HepG2 (cell line): Measurements from ENCODE around the gene RPS19. TPM values are rescaled to one million over a fixed set of nuclear protein-coding genes. Genes with fewer than 3 reads are reported as not detected.

Experiments
- ATAC-seq: fragments of 200-7000 bp; cut with Tn5 transposase; 3 replicates; pipeline ENCODE4 v1.9.1; 2020; ENCODE audit warnings: mild to moderate bottlenecking, moderate library complexity
- BruUV-seq: library from RNA; stranded (reverse); fragments of 400-500 nt; replicated peaks from 2 replicates; lab custom pipeline; 2021; lab: Mats Ljungman, UMichigan
- CTCF ChIA-PET: fragments of 300-600 bp; formaldehyde crosslinking; extraction: SDS; loops from one replicate; lab custom pipeline; 2021; ENCODE audit warnings: low total read pairs, inconsistent platforms, low intra/inter-chr PET ratio; lab: Yijun Ruan, JAX
- POLR2A ChIA-PET: fragments of 350-600 bp; sonication (Branson Sonifier 250); formaldehyde crosslinking; loops from one replicate; lab custom pipeline; 2020; ENCODE audit warnings: antibody characterized with exemption, inconsistent platforms; lab: Yijun Ruan, JAX
- DNase-seq: peaks from one replicate; pipeline ENCODE4 v3.0.0-alpha.2; 2015; ENCODE audit warnings: low spot score
- FAIRE-seq: peaks from 3 replicates; lab custom pipeline; 2011; peaks lifted over from hg19 to GRCh38; lab: Jason Lieb, UNC
- H2AFZ ChIP-seq: one replicate; pipeline ENCODE4 v1.6.1; 2011; ENCODE audit warnings: low read length, inconsistent platforms
- H3K27ac ChIP-seq: fragments of 300-600 bp; 3 replicates; pipeline ENCODE4 v1.8.0; 2011; ENCODE audit warnings: mixed run types, mild to moderate bottlenecking, mixed read lengths, low read length, inconsistent platforms; ENCODE audit not compliant: insufficient read depth; ENCODE audit errors: extremely low read length
- H3K27me3 ChIP-seq, 2 experiments: fragments of 200-600 bp in 1 of 2; 2 replicates in 1 of 2; 3 replicates in 1 of 2; pipeline versions ENCODE4 v1.6.0 to v1.8.0; 2011; ENCODE audit warnings: low read length in 2 of 2, mild to moderate bottlenecking in 2 of 2, moderate library complexity in 2 of 2, inconsistent platforms in 1 of 2; ENCODE audit not compliant: insufficient read depth in 2 of 2, control insufficient read depth in 1 of 2
- H3K36me3 ChIP-seq, 2 experiments: fragments of 200-600 bp in 1 of 2; replicated peaks in 1 of 2; 2 replicates in 1 of 2; 3 replicates in 1 of 2; pipeline versions ENCODE4 v1.5.1 to v1.8.0; 2011; ENCODE audit warnings: low read length in 2 of 2, inconsistent platforms in 1 of 2; ENCODE audit not compliant: insufficient read depth in 2 of 2, control insufficient read depth in 1 of 2
- H3K4me1 ChIP-seq: 2 replicates; pipeline ENCODE4 v1.5.1; 2012; ENCODE audit warnings: low read length, inconsistent platforms; ENCODE audit not compliant: insufficient read depth
- H3K4me2 ChIP-seq: 2 replicates; pipeline ENCODE4 v1.6.0; 2011; ENCODE audit warnings: low read depth, low read length, inconsistent platforms
- H3K4me3 ChIP-seq, 3 experiments: fragments of 200-600 bp in 1 of 3; sonication (generic), shearing (Covaris generic) in 1 of 3; replicated peaks in 1 of 3; 2 replicates each; pipeline ENCODE4 v1.5.1; 2011 to 2016; ENCODE audit warnings: low read length in 3 of 3, inconsistent platforms in 2 of 3, low read depth in 2 of 3, mild to moderate bottlenecking in 2 of 3, control low read depth in 1 of 3, mixed read lengths in 1 of 3; ENCODE audit not compliant: insufficient read depth in 1 of 3
- H3K79me2 ChIP-seq: one replicate; pipeline ENCODE4 v1.6.1; 2011; ENCODE audit warnings: low read length, inconsistent platforms; ENCODE audit not compliant: insufficient read depth
- H3K9ac ChIP-seq: 2 replicates; pipeline ENCODE4 v1.6.0; 2011; ENCODE audit warnings: mild to moderate bottlenecking, low read depth, low read length, inconsistent platforms; ENCODE audit not compliant: insufficient read depth
- H3K9me3 ChIP-seq: 2 replicates; pipeline ENCODE4 v1.5.1; 2012; ENCODE audit warnings: mild to moderate bottlenecking, low read length
- H4K20me1 ChIP-seq: 2 replicates; pipeline ENCODE4 v1.6.0; 2011; ENCODE audit warnings: inconsistent platforms, mild to moderate bottlenecking, low read length, moderate library complexity; ENCODE audit not compliant: insufficient read depth
- SCMH1 ChIP-seq: sonication (generic); formaldehyde crosslinking; IDR thresholded peaks from 2 replicates; pipeline ENCODE4 v1.9.0; 2021; ENCODE audit warnings: missing genetic modification reagents, mild to moderate bottlenecking, borderline replicate concordance
- SMC3 ChIP-seq: IDR thresholded peaks from 2 replicates; pipeline ENCODE4 v1.6.1; 2011; ENCODE audit warnings: low read length, improper control_type of control experiment
- TEAD2 ChIP-seq: sonication (generic); formaldehyde crosslinking; IDR thresholded peaks from 2 replicates; pipeline ENCODE4 v1.9.0; 2021; ENCODE audit warnings: missing genetic modification reagents
- ZFY ChIP-seq: sonication (generic); formaldehyde crosslinking; IDR thresholded peaks from 2 replicates; pipeline ENCODE4 v1.4.0; 2020; ENCODE audit warnings: missing genetic modification reagents
- ZNF263 ChIP-seq: sonication (generic); formaldehyde crosslinking; IDR thresholded peaks from 2 replicates; pipeline ENCODE4 v1.4.0; 2020; ENCODE audit warnings: missing genetic modification reagents
- ZNF441 ChIP-seq: sonication (generic); formaldehyde crosslinking; IDR thresholded peaks from 2 replicates; pipeline ENCODE4 v1.7.0; 2021; ENCODE audit warnings: missing genetic modification reagents, borderline replicate concordance
- ZNF614 ChIP-seq: IDR thresholded peaks from 2 replicates; pipeline ENCODE4 v1.6.1; 2018; ENCODE audit warnings: missing biosample characterization, missing genetic modification reagents, inconsistent platforms, borderline replicate concordance
- ZNF629 ChIP-seq: sonication (generic); formaldehyde crosslinking; conservative IDR thresholded peaks from 2 replicates; pipeline ENCODE4 v1.5.0; 2020; ENCODE audit warnings: missing genetic modification reagents
- ZNF841 ChIP-seq: sonication (generic); formaldehyde crosslinking; IDR thresholded peaks from 2 replicates; pipeline ENCODE4 v1.8.1; 2023; ENCODE audit warnings: missing genetic modification reagents, borderline replicate concordance
- WGBS: methylation state at CpG from one replicate; pipeline ENCODE4 v1.1.6; 2017; ENCODE audit warnings: low lambda C conversion rate; 5-methylcytosine and 5-hydroxymethylcytosine counted together
- in situ Hi-C: cut with HindIII; loops from 2 replicates; pipeline ENCODE4 v1.10.0; 2017; ENCODE audit warnings: low pct_unique_long_range_greater_than_20kb; ENCODE audit not compliant: extremely low pct_ligation_motif_present
- intact Hi-C: fragments of 100-400 bp; cut with micrococcal nuclease; formaldehyde crosslinking; loops from one replicate; pipeline ENCODE4 v1.10.0; 2022; ENCODE audit not compliant: unreplicated experiment
- polyA plus RNA-seq, 8 experiments: library from polyadenylated mRNA; depleted of rRNA in 3 of 8; stranded (reverse) in 7 of 8; unstranded in 1 of 8; fragments of >200 nt; fragmentation: Illumina TruSeq in 4 of 8; extraction: Trizol in 4 of 8; gene quantifications; 2 replicates each; pipeline versions ENCODE4 v1.2.1 to v1.2.3, GENCODE V29; 2011 to 2016; ENCODE audit warnings: low read depth in 4 of 8, missing spikeins in 1 of 8, mixed read lengths in 1 of 8; ENCODE audit not compliant: insufficient read depth in 1 of 8
- total RNA-seq, 5 experiments: library from RNA; depleted of rRNA; stranded (reverse); fragments of >200 nt; fragmentation: Illumina TruSeq; extraction: Trizol; gene quantifications; 2 replicates each; pipeline ENCODE4 v1.2.3, GENCODE V29; 2016; ENCODE audit warnings: low read depth in 1 of 5
- TF ChIP-seq, protein P1 (sequence below): sonication (generic); formaldehyde crosslinking; IDR thresholded peaks from 2 replicates; pipeline ENCODE4 v1.5.0; 2020; ENCODE audit warnings: missing genetic modification reagents, mild to moderate bottlenecking, borderline replicate concordance
- TF ChIP-seq, protein P2 (sequence below): sonication (generic); formaldehyde crosslinking; IDR thresholded peaks from 2 replicates; pipeline ENCODE4 v1.4.0; 2020; ENCODE audit warnings: mild to moderate bottlenecking, low read depth, missing genetic modification reagents
- TF ChIP-seq, protein P3 (sequence below): sonication (generic); formaldehyde crosslinking; IDR thresholded peaks from 2 replicates; pipeline ENCODE4 v1.8.0; 2022; ENCODE audit warnings: mild to moderate bottlenecking, missing genetic modification reagents; ENCODE audit not compliant: insufficient replicate concordance
- TF ChIP-seq, protein P4 (sequence below): IDR thresholded peaks from 2 replicates; pipeline ENCODE4 v1.6.1; 2016; ENCODE audit warnings: low read depth
- TF ChIP-seq, protein P5 (sequence below): sonication (generic); formaldehyde crosslinking; conservative IDR thresholded peaks from 2 replicates; pipeline ENCODE4 v1.8.0; 2022; ENCODE audit warnings: missing genetic modification reagents

The RPS19 gene
- total and polyA plus RNA-seq, 2 of the 13 experiments (the other 11 are each of a cell fraction or from before 2014, with no cell fraction given), result 1,983 to 4,758 TPM

DNA sequence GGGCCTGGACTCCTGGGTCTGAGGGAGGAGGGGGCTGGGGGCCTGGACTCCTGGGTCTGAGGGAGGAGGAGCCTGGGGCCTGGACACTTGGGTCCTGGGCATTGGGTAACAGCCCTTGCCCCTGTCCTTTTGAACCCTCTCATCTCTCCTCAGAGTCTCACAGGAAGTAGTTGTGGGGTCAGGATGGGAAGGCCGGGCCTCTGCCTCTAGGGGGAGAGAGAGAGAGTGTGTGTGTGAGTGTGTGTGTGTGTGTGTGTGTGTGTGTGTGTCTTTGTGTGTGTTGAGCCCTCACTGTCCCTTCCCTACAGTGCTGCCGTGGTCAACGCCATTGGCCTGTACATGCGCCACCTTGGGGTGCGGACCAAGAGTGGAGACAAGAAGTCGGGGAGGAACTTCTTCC is 33.8 kb downstream of the RPS19 start (continued):
- TF ChIP-seq, protein P1, sequence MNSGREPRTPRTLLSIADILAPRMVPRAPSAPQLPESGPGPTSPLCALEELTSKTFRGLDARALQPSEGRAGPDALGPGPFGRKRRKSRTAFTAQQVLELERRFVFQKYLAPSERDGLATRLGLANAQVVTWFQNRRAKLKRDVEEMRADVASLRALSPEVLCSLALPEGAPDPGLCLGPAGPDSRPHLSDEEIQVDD (CRISPR knock-in tag), result no peak
- TF ChIP-seq SCMH1 (CRISPR knock-in tag) (no peak), ZNF263 (0 out of 2 replicates have a peak, but pooled peaks have one; percentile 30), SMC3 (peak; percentile 16; the same call in 1 of the 2 replicates), TEAD2 (no peak)
- TF ChIP-seq, protein P2, sequence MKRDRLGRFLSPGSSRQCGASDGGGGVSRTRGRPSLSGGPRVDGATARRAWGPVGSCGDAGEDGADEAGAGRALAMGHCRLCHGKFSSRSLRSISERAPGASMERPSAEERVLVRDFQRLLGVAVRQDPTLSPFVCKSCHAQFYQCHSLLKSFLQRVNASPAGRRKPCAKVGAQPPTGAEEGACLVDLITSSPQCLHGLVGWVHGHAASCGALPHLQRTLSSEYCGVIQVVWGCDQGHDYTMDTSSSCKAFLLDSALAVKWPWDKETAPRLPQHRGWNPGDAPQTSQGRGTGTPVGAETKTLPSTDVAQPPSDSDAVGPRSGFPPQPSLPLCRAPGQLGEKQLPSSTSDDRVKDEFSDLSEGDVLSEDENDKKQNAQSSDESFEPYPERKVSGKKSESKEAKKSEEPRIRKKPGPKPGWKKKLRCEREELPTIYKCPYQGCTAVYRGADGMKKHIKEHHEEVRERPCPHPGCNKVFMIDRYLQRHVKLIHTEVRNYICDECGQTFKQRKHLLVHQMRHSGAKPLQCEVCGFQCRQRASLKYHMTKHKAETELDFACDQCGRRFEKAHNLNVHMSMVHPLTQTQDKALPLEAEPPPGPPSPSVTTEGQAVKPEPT, result no peak

DNA sequence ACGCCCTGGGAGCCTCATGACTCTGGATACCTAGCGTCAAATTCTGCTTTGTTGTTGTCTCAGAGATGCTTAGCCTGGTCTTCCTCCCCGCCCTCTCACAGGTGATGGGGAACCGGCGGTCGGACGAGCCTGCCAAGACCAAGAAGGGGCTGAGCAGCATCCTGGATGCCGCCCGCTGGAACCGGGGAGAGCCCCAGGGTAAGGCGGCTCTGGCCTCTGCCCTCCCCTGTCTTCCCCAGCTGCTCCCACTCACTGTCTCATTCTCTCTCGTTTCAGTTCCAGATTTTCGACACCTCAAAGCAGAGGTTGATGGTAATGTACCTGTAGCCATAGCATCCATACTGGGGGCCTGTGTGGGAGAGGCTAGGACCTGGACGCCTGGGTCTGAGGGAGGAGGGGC is 34.3 kb downstream of the RPS19 start:
- H3K9me3 ChIP-seq, result no peaks in the 10 kb centered on the region
- in situ Hi-C loops, result no loop called here
- H3K4me1 ChIP-seq, result peaks cover 5% of the 10 kb centered on the region
- no peaks in the 10 kb centered on the region for H4K20me1 ChIP-seq
- H3K27me3 ChIP-seq, result no peaks in the 10 kb centered on the region
- ChIA-PET POLR2A (interaction anchor here (1.1 kb wide), 1 partner anchor 34 kb away, joined by 3 read pairs; the partner anchor contains the start of gene RPS19), CTCF (no interaction called here)
- no peak overlapping the region for H3K4me2 ChIP-seq
- no peak overlapping the region for H3K27ac ChIP-seq
- FAIRE-seq (no peak), DNase-seq (no peak), ATAC-seq (no peak; the same call in 2 of the 3 replicates)
- 100% methylated on average over 8 of the region's 14 CpGs for WGBS
- no peak overlapping the region for H2AFZ ChIP-seq
- H3K36me3 ChIP-seq, result peaks cover 18 to 30% of the 10 kb centered on the region in 2 experiments
- no peaks in the 10 kb centered on the region for H3K79me2 ChIP-seq
- no peak overlapping the region for H3K9ac ChIP-seq
- intact Hi-C loops, result no loop called here
- H3K4me3 ChIP-seq, result no peak overlapping the region
- BruUV-seq, result no TSS peak
- TF ChIP-seq ZFY (CRISPR knock-in tag), result no peak
- no peak for TF ChIP-seq ZNF629 (CRISPR knock-in tag)
- no peak for TF ChIP-seq ZNF841
- no peak for TF ChIP-seq ZNF441
- TF ChIP-seq, protein P3, sequence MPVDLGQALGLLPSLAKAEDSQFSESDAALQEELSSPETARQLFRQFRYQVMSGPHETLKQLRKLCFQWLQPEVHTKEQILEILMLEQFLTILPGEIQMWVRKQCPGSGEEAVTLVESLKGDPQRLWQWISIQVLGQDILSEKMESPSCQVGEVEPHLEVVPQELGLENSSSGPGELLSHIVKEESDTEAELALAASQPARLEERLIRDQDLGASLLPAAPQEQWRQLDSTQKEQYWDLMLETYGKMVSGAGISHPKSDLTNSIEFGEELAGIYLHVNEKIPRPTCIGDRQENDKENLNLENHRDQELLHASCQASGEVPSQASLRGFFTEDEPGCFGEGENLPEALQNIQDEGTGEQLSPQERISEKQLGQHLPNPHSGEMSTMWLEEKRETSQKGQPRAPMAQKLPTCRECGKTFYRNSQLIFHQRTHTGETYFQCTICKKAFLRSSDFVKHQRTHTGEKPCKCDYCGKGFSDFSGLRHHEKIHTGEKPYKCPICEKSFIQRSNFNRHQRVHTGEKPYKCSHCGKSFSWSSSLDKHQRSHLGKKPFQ (CRISPR knock-in tag), result no peak
- TF ChIP-seq, protein P4, sequence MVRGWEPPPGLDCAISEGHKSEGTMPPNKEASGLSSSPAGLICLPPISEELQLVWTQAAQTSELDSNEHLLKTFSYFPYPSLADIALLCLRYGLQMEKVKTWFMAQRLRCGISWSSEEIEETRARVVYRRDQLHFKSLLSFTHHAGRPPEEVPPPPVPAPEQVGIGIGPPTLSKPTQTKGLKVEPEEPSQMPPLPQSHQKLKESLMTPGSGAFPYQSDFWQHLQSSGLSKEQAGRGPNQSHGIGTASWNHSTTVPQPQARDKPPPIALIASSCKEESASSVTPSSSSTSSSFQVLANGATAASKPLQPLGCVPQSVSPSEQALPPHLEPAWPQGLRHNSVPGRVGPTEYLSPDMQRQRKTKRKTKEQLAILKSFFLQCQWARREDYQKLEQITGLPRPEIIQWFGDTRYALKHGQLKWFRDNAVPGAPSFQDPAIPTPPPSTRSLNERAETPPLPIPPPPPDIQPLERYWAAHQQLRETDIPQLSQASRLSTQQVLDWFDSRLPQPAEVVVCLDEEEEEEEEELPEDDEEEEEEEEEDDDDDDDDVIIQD (CRISPR knock-in tag), result no peak
- TF ChIP-seq, protein P5, sequence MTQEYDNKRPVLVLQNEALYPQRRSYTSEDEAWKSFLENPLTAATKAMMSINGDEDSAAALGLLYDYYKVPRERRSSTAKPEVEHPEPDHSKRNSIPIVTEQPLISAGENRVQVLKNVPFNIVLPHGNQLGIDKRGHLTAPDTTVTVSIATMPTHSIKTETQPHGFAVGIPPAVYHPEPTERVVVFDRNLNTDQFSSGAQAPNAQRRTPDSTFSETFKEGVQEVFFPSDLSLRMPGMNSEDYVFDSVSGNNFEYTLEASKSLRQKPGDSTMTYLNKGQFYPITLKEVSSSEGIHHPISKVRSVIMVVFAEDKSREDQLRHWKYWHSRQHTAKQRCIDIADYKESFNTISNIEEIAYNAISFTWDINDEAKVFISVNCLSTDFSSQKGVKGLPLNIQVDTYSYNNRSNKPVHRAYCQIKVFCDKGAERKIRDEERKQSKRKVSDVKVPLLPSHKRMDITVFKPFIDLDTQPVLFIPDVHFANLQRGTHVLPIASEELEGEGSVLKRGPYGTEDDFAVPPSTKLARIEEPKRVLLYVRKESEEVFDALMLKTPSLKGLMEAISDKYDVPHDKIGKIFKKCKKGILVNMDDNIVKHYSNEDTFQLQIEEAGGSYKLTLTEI, result no peak
- no peak for TF ChIP-seq ZNF614 (CRISPR knock-in tag)
- TF ChIP-seq, protein P2, result no peak
